Activated CD8-positive, alpha-beta memory T cell treated with anti-CD3 and anti-CD28 coated beads, Interleukin-2, amount 50 U/mL, for 4 hours (primary cell): ENCODE measurements around the gene NEK1.

Experiments used
- DNase-seq: peaks from one replicate; pipeline ENCODE4 v3.0.0-alpha.2; 2020

The NEK1 gene

DNA sequence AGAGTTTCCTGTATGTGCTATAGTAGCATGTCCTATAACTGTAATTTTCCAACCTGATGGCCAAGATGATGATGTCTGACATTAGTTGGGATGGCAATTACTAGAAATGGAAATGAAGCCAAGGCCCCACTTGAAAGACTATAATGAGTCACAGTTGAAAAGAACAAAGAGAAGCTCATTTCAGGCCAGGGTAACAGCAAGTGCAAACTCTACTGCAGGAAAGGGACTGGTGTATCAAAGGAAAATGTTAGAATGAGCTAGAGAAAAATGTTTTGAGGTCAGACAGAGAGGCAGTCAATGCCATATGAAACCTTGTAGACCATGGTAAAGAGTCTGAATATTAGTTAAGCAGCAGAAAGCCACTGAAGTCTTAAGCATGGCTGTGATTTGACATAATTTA lies 195.4 kb downstream of the NEK1 start:
- DNase-seq, result no peak

DNA sequence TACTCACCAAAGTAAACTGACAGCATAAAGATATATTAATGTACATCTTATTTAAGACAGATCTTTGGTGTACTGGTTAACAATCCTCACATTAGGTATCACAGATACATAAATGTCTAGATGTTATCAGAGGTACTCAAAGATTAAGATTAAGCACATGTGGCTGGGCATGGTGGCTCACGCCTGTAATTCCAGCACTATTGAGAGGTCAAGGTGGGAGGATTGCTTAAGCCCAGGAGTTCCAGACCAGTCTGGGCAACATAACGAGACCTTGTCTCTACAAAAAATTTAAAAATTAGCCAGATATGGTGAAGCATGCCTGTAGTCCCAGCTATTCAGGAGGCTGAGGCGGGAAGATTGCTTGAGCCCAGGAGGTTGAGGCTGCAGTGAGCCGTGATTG lies 195.9 kb downstream of the NEK1 start:
- DNase-seq, result no peak

- no peak for DNase-seq
These were observed 197.5 kb downstream of the NEK1 start for GRCh38 chr4:169414913-169415312.

GRCh38 chr4:169412046-169412445 lies 200.3 kb downstream of the NEK1 start:
- no peak for DNase-seq

DNA sequence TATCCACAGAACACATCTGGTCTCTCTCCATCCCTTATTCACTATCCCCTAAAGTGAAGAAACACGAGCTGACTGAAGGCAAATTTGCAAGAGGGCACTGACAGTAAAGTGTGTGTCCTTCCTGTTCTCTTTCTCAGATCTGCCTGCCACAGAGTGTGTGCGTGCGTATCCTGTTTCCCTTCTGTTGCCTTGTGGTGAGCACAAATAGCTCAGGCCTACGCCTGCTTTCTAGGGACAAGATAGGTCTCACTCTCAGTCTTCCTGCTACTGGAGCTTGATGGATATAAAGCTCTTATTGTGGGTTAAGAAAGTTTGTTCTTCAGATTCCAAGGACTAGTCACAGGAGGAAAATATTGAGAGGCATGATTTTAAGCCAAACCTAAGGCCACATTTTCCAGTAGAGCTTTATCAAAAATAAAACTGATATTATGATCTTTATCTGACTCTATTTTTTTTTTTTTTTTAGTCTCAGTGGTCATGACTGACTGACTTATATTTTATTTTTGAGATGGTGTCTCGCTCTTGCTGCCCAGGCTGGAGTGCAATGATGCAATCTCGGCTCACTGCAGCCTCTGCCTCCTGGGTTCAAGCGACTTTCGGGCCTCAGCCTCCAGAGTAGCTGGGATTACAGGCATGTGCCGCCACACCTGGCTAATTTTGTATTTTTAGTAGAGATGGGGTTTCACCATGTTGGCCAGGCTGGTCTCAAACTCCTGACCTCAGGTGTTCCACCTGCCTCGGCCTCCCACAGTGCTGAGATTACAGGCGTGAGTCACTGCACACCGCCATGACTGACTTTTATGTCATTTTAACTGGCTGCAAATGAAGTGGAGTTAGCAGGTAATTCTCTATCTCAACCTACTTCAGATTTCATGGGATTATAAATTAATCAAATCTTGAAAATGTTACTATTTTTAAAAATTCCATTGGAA lies 201.3 kb downstream of the NEK1 start:
- DNase-seq, result no peak

DNA sequence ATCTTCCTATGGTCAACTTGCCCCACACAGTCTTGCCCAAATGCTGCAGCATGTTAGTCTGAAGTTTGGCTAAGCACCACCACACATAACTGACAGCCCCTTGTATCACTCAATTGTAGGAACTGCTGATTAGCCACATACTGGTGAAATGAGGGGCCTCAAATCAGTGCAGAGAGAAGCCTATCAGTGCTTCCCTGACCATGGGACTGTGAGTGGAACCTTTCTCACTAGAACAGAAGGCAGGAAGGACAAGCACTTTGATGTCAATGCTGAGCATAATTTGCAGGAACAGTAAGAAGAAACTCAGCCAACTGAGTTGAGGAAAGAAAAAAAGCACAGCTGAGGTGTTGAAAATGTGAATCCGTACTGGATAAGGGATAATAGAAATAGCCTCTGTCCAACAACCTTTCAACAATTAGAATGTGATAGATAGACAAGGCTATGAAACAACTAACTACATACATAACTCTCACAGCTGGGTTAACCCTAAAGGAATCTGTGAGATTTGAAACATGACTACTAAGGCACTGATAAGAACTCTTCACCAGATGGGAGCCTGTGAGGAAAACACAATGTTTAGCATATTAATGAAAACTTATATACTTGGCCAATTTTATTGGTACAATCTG lies 205.1 kb downstream of the NEK1 start:
- DNase-seq, result no peak

- no peak for DNase-seq
These were observed 207.4 kb downstream of the NEK1 start for GRCh38 chr4:169404960-169405359.

GRCh38 chr4:169400832-169401231 lies 211.6 kb downstream of the NEK1 start:
- DNase-seq, result no peak

DNA sequence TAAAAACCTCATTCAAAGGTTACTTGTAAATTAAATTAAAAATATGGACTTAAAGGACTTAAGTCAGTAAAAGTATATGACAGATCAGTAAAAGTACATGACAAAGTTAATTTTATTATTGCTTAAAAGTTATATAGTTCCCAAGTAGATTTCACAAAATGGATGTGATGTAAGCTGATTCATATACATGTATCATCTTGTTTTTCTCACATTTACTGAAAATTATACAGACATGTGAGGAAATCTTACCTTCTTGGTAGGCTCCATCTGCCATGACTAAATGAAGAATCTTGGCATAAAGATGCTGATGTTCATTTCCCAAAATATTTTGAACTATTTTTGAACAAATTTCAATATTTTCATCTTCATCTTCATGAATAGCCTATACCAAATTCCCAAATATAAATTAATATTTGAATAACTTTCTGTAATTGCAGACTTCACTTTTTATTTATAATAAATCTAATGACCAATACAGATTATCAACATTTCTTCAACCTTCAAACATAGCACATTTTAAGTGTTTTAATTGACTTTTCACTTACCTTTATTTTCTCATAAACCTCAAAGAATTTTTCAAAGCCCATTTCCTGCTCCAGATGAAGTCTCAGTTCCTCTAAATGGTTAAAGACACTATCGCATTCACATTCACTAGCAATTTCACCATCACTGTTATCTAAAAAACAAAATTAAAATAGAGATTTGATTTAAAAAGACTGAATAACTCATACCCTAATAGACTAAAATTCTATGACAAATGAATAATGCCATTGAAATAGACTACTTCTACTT lies 212.2 kb downstream of the NEK1 start:
- no peak for DNase-seq

- DNase-seq, result no peak
These were observed 214.1 kb downstream of the NEK1 start for GRCh38 chr4:169398316-169398715.

- DNase-seq, result no peak
These were observed 214.6 kb downstream of the NEK1 start for GRCh38 chr4:169397762-169398161.

GRCh38 chr4:169385376-169385775 lies 227.0 kb downstream of the NEK1 start:
- DNase-seq, result no peak

DNA sequence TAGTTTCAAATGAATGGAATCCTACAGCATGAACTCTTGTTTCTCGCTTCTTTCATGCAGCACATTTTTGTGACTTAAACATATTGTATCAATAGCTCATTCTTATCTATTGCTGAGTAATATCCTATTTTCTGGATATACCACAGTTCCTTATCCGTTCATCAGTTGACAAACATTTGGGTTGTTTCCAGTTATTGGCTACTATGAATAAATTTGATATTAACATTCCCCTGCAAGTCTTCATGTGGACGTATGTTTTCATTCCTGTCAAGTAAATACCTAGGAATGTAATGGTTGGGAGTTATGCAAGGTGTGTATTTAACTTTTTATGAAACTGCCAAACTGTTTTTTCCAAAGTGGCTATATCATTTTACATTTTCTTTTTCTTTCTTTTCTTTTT lies 227.6 kb downstream of the NEK1 start:
- DNase-seq, result no peak

DNA sequence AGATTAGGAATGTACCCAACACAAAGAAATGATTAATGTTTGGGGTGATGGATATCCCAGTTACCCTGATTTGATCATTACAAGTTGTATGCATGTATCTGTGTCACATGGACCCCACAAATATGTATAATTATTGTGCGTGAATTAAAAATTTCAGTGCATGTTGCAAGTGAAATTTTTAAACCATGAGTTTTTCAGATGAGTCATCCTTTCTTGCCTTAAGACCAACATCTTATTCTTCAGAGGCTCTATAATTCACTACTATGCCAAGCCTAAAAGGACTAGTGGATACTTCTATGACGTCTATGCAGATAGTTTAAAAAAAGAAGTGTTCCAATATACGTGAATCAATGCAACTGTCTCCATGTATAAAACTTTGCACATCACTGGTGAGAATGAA lies 228.7 kb downstream of the NEK1 start:
- no peak for DNase-seq

DNA sequence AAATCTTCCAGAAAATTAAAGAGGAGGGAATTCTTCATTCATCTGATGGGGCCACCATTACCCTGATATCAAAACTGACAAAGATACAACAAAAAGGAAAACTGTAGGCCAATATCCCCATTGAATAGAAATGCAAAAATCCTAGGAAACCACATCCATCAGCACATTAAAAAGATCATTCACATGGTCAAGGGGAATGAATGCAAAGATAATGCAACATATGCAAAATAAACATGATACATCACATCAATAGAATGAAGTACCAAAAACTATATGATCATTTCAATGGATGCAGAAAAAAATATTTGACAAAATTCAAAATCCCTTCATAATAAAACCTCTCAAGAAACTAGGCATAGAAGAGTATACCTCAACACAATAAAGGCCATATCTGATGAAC lies 232.7 kb downstream of the NEK1 start:
- no peak for DNase-seq

DNA sequence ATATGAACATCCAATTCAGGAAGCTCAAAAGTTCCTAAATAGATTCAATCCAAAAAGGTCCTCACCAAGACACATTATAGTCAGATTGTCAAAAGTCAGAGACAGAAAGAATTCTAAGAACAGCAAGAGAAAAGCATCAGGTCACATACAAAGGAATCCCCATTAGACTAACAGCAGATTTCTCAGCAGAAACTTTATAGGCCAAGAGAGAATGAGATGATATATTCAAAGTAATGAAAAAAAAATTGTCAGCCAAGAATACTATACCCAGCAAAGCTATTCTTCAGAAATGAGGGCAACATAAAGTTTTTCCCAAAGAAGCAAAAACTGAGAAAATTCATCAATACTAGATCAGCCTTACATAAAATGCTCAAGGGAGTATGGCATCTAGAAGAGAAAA lies 235.0 kb downstream of the NEK1 start:
- DNase-seq, result no peak

DNA sequence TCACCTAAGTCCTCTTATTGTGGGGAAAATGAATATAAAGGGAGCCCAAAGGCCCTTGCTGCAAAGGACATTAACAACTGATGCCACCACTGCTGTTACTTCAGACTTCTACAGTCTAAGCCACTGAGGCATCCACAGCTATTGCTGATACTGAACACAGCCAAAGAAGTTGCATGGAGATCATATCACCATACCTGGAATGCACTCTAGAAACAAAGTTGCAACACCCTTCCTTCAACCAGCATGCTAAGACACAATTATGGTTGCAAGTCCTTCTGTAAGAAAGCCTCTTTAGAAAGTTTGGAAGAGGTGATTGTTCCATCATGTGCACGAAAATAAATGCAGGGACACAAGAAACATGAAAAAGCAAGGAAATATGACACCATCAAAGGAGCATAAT lies 236.0 kb downstream of the NEK1 start:
- no peak for DNase-seq

- DNase-seq, result no peak
These were observed 239.6 kb downstream of the NEK1 start for GRCh38 chr4:169372791-169373190.

DNA sequence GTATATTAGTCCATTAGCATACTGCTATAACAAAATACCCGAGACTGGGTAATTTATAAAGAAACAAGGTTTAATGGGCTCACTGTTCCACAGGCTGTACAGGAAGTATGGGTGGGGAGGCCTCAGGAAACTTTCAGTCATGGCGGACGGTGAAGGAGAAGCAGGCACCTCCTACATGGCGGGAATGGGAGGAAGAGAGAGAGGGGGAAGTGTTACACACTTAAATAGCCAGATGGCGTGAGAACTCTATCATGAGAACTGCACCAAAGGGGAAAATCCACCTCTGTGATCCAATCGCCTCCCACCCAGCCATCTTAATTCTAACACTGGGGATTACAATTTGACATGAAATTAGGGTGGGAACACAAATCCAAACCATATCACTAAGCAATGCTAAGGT lies 242.7 kb downstream of the NEK1 start:
- no peak for DNase-seq

DNA sequence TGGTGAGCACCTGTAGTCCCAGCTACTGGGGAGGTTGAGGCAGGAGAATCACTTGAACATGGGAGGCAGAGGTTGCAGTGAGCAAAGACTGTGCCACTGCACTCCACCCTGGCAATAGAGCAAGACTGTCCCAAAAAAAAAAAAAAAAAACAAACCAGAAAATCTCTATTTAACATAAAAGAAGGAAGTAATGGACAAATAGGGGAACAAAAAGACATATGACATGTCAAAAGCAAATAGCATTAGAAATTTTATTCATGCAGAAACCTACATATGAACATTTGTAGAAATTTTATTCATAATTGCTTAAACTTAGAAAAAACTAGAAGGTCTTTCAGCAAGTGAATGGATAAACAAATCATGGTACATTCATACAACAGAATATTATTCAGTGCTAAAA lies 244.6 kb downstream of the NEK1 start:
- no peak for DNase-seq

- DNase-seq, result no peak
These were observed 245.6 kb downstream of the NEK1 start for GRCh38 chr4:169366821-169367220.

DNA sequence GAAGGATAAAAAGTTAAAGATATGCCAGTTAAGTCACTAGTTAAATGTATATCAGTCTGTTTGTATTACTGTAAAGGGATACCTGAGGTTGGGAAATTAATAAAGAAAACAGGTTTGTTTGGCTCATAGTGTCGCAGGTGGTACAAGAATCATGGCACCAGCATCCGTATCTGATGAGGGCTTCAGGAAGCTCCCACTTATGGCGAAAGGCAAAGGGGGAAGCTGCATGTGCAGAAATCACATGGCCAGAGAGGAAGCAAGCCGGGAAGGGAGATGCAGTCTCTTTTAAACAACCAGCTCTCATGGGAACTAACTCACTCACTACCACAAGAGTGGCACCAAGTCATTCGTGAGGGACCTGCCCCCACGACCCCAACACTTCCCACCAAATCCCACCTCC lies 249.8 kb downstream of the NEK1 start:
- DNase-seq, result no peak

- no peak for DNase-seq
These were observed 250.6 kb downstream of the NEK1 start for GRCh38 chr4:169361756-169362155.

GRCh38 chr4:169359961-169360360 lies 252.4 kb downstream of the NEK1 start:
- no peak for DNase-seq
